B cell (primary cell): ENCODE results near the gene FAM222A. TPM values are rescaled to one million over a fixed set of nuclear protein-coding genes. Genes with fewer than 3 reads are reported as not detected.

Experiments
- ATAC-seq: fragments of 200-7000 bp; cut with Tn5 transposase; one replicate; pipeline ENCODE4 v1.10.0; 2021; ENCODE audit warnings: low read depth, mild to moderate bottlenecking, moderate number of reproducible peaks, moderate library complexity
- CTCF ChIA-PET: fragments of 350-600 bp; sonication (Branson Sonifier 250); formaldehyde crosslinking; loops from one replicate; lab custom pipeline; 2021; ENCODE audit warnings: antibody characterized with exemption, inconsistent platforms; lab: Charles Lee
- POLR2A ChIA-PET: fragments of 350-600 bp; sonication (Branson Sonifier 250); formaldehyde crosslinking; loops from one replicate; lab custom pipeline; 2021; ENCODE audit warnings: antibody characterized with exemption; lab: Charles Lee
- DNase-seq: peaks from one replicate; pipeline ENCODE4 v3.0.0; 2013
- H2AFZ ChIP-seq: 2 replicates; pipeline ENCODE4 v1.6.1; 2012; ENCODE audit warnings: mild to moderate bottlenecking, low read depth, low read length; ENCODE audit not compliant: insufficient read depth, poor library complexity, severe bottlenecking
- H3K27ac ChIP-seq, 2 donors: 1 replicate in 1 of 2; 2 replicates in 1 of 2; pipeline ENCODE4 v1.5.1; 2012 to 2013; ENCODE audit warnings: low read length in 2 of 2, mild to moderate bottlenecking in 2 of 2, moderate library complexity in 1 of 2
- H3K27me3 ChIP-seq, 4 experiments: fragments of 200-600 bp in 1 of 4; sonication (generic) in 1 of 4; replicated peaks in 1 of 4; 1 replicate in 2 of 4; 2 replicates in 2 of 4; pipeline versions ENCODE4 v1.6.1 to v1.7.0; 2013 to 2016; ENCODE audit warnings: low read length in 3 of 4, mild to moderate bottlenecking in 2 of 4, mixed read lengths in 1 of 4, moderate library complexity in 1 of 4; ENCODE audit not compliant: insufficient read depth in 4 of 4, control insufficient read depth in 3 of 4; ENCODE audit errors: control extremely low read depth in 1 of 4
- H3K36me3 ChIP-seq, 2 experiments: replicated peaks in 1 of 2; 1 replicate in 1 of 2; 2 replicates in 1 of 2; pipeline versions ENCODE4 v1.6.1 to v1.7.1; 2013; ENCODE audit warnings: low read length in 1 of 2; ENCODE audit not compliant: insufficient read depth in 2 of 2, control insufficient read depth in 1 of 2; ENCODE audit errors: control extremely low read depth in 1 of 2, extremely low read depth in 1 of 2
- H3K4me1 ChIP-seq, 2 donors: fragments of 200-600 bp in 1 of 2; sonication (generic) in 1 of 2; 1 replicate in 1 of 2; 2 replicates in 1 of 2; pipeline versions ENCODE4 v1.5.1 to v1.6.1; 2013 to 2017; ENCODE audit warnings: low read length in 2 of 2; ENCODE audit not compliant: control insufficient read depth in 2 of 2, insufficient read depth in 2 of 2
- H3K4me2 ChIP-seq: replicated peaks from 2 replicates; pipeline ENCODE3; 2012; ENCODE audit warnings: mild to moderate bottlenecking, low read depth, low read length; ENCODE audit not compliant: poor library complexity, severe bottlenecking
- H3K4me3 ChIP-seq, 5 experiments: fragments of 200-600 bp in 1 of 5; sonication (generic) in 1 of 5; 1 replicate in 3 of 5; 2 replicates in 2 of 5; pipeline versions ENCODE4 v1.5.1 to v1.7.0; 2011 to 2016; ENCODE audit warnings: low read length in 4 of 5, mild to moderate bottlenecking in 4 of 5, low read depth in 2 of 5, control low read depth in 1 of 5, moderate library complexity in 1 of 5; ENCODE audit not compliant: insufficient read depth in 1 of 5; ENCODE audit errors: control extremely low read depth in 1 of 5, extremely low read depth in 1 of 5
- H3K79me2 ChIP-seq: fragments of 200-600 bp; sonication (generic); one replicate; pipeline ENCODE4 v1.6.0; 2016; ENCODE audit warnings: low read length; ENCODE audit not compliant: control insufficient read depth, insufficient read depth
- H3K9ac ChIP-seq: fragments of 200-600 bp; sonication (generic); 2 replicates; pipeline ENCODE4 v1.6.1; 2017; ENCODE audit warnings: mild to moderate bottlenecking, low read length, moderate library complexity
- H3K9me3 ChIP-seq, 3 donors: one replicate each; pipeline versions ENCODE4 v1.6.1 to v1.7.1; 2013; ENCODE audit warnings: low read length in 2 of 3; ENCODE audit not compliant: control insufficient read depth in 2 of 3, insufficient read depth in 1 of 3; ENCODE audit errors: control extremely low read depth in 1 of 3
- H4K20me1 ChIP-seq: 2 replicates; pipeline ENCODE4 v1.6.0; 2012; ENCODE audit warnings: mild to moderate bottlenecking, low read length; ENCODE audit not compliant: insufficient read depth, control insufficient read depth, poor library complexity, severe bottlenecking
- H3K27ac Mint-ChIP-seq: one replicate; pipeline ENCODE4 v1.8.0; 2021; ENCODE audit warnings: mixed read lengths
- H3K27me3 Mint-ChIP-seq: one replicate; pipeline ENCODE4 v1.8.0; 2021; ENCODE audit warnings: mixed read lengths
- H3K4me1 Mint-ChIP-seq: one replicate; pipeline ENCODE4 v1.8.0; 2021; ENCODE audit warnings: mixed read lengths
- H3K4me3 Mint-ChIP-seq: one replicate; pipeline ENCODE4 v1.8.0; 2021; ENCODE audit warnings: mixed read lengths
- H3K9me3 Mint-ChIP-seq: one replicate; pipeline ENCODE4 v1.8.0; 2022; ENCODE audit warnings: mixed read lengths; ENCODE audit not compliant: insufficient read depth
- EZH2 ChIP-seq: IDR thresholded peaks from 2 replicates; pipeline ENCODE4 v1.6.1; 2012; ENCODE audit warnings: borderline replicate concordance, low read depth, mild to moderate bottlenecking, moderate library complexity, low read length; ENCODE audit not compliant: insufficient read depth, poor library complexity, severe bottlenecking
- WGBS: methylation state at CpG from one replicate; pipeline ENCODE4 v1.1.5; 2013; ENCODE audit warnings: missing lambda C conversion rate; ENCODE audit not compliant: insufficient coverage; 5-methylcytosine and 5-hydroxymethylcytosine counted together
- intact Hi-C: fragments of 100-400 bp; cut with micrococcal nuclease; formaldehyde crosslinking; loops from one replicate; pipeline ENCODE4 v1.10.0; 2022
- polyA plus RNA-seq: library from polyadenylated mRNA; depleted of rRNA; stranded (reverse); fragments of >200 nt; gene quantifications from 2 replicates; pipeline ENCODE4 v1.2.3, GENCODE V29; 2012
- total RNA-seq, 2 donors: library from RNA; stranded (reverse); fragments of 120-200 nt in 1 of 2; gene quantifications; 1 replicate in 1 of 2; 2 replicates in 1 of 2; pipeline versions ENCODE4 v1.2.3 to v1.2.4, GENCODE V29; 2013 to 2022
- TF ChIP-seq, protein P1 (sequence below): fragments of 200-600 bp; IDR thresholded peaks from one replicate; pipeline ENCODE4 v1.8.0; 2022; ENCODE audit warnings: antibody characterized with exemption, mild to moderate bottlenecking

Gene FAM222A
- total and polyA plus RNA-seq, 2 donors (not counting 1 experiment from before 2014, with no cell fraction given) = 0.49 to 4.6 TPM

DNA sequence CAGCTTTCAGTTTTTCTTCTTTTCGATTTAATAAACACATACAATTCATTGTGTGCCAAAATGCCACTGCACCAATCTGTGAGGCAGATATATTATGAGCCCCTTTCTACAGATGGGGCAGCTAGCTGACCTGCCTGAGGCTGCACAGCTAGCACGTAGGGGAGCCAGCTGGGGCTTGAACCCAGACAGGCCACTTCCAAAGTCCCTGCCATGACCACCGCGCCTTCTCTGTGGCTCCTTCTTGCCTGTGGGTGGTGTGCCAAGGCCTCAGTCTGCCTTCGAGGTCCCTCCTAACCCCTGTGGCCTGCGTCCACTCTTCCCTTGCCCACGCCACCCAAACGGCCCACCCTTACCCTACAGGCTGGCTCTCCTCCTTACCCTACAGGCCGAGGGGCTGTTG is 16.2 kb downstream of the FAM222A start:
- Histone ChIP-seq H3K9ac (no peak overlapping the region), H3K79me2 (no peaks in the 10 kb centered on the region), H3K27me3 (peaks cover 0 to 9% (median 1%) of the 10 kb centered on the region in 4 experiments), H3K4me2 (no peak overlapping the region), H3K9me3 (peaks cover 0 to 5% (median 0%) of the 10 kb centered on the region in 3 donors), H3K27ac (no peak overlapping the region), H3K36me3 (no peaks in the 10 kb centered on the region), H3K4me1 (no peaks in the 10 kb centered on the region), H4K20me1 (no peaks in the 10 kb centered on the region), H2AFZ (no peak overlapping the region), H3K4me3 (no peak overlapping the region)
- H3K4me1 Mint-ChIP-seq = no peaks in the 10 kb centered on the region
- WGBS = 93% methylated on average over 4 of the region's 9 CpGs
- TF ChIP-seq EZH2 = no peak
- TF ChIP-seq, protein P1, sequence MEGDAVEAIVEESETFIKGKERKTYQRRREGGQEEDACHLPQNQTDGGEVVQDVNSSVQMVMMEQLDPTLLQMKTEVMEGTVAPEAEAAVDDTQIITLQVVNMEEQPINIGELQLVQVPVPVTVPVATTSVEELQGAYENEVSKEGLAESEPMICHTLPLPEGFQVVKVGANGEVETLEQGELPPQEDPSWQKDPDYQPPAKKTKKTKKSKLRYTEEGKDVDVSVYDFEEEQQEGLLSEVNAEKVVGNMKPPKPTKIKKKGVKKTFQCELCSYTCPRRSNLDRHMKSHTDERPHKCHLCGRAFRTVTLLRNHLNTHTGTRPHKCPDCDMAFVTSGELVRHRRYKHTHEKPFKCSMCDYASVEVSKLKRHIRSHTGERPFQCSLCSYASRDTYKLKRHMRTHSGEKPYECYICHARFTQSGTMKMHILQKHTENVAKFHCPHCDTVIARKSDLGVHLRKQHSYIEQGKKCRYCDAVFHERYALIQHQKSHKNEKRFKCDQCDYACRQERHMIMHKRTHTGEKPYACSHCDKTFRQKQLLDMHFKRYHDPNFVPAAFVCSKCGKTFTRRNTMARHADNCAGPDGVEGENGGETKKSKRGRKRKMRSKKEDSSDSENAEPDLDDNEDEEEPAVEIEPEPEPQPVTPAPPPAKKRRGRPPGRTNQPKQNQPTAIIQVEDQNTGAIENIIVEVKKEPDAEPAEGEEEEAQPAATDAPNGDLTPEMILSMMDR = no peak
- ChIA-PET CTCF (no interaction called here), POLR2A (no interaction called here)
- no peaks in the 10 kb centered on the region for H3K9me3 Mint-ChIP-seq
- intact Hi-C loops = no loop called here
- DNase-seq (no peak), ATAC-seq (no peak)
- H3K27me3 Mint-ChIP-seq = peaks cover 6% of the 10 kb centered on the region
- H3K27ac Mint-ChIP-seq = no peak overlapping the region
- H3K4me3 Mint-ChIP-seq = no peak overlapping the region

DNA sequence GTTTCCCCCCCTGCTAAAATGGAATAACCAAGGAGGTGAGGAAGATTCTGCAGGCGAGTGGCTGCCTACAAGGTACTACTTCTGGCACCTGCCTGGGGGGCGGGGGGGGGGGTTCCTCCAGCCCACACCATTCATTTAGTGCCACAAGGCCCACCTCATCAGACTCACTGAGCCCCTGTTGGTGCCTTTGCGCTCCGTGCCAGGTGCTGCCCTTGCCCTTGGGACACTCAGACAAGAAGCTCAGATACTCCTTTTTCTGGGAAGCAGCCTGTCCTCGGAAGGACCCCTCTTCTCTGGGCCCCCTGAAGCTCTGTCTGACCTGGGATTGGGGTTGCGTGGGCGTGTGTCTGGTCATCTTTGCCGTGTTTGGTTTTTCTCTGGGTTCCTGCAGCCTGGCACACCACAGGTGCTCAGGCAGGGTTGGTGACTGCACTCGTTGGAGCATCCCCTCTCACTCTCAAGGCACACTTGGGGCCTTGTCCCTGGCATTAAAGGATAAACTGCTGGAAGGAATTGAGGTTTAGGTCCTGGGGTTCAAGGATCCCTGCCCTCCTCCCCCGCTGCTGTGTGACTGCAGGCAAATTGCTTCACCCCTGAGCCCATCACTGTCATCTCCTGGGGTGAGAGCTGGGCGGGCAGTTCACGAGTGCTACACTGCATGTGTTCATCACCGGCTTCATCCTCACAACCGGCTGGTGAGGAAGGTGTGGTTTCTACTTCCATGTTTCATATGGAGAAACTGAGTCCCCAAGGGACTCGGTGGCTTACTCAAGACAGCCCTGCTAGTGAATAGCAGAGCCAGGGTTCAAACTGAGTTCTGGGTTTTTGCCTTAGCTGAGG is 16.9 kb downstream of the FAM222A start:
- POLR2A ChIA-PET = no interaction called here
- 85% methylated on average over 10 of the region's 15 CpGs for WGBS
- H3K27me3 ChIP-seq = peaks cover 0 to 9% (median 1%) of the 10 kb centered on the region in 4 experiments

More for the DNA sequence above, 16.9 kb downstream of the FAM222A start:
- Histone ChIP-seq H3K79me2 (no peaks in the 10 kb centered on the region), H3K4me1 (no peaks in the 10 kb centered on the region), H3K27ac (no peak overlapping the region), H3K9me3 (peaks cover 0 to 5% (median 0%) of the 10 kb centered on the region in 3 donors), H3K4me3 (no peak overlapping the region), H3K36me3 (no peaks in the 10 kb centered on the region), H4K20me1 (no peaks in the 10 kb centered on the region), H2AFZ (no peak overlapping the region), H3K4me2 (no peak overlapping the region), H3K9ac (no peak overlapping the region)
- CTCF ChIA-PET = interaction anchor here (1.0 kb wide), 1 partner anchor 9 kb away, joined by 3 read pairs; no protein-coding TSS in a partner anchor
- DNase-seq = no peak
- intact Hi-C loops = no loop called here
- H3K9me3 Mint-ChIP-seq = no peaks in the 10 kb centered on the region
- peaks cover 13% of the 10 kb centered on the region for H3K27me3 Mint-ChIP-seq
- TF ChIP-seq, protein P1 = no peak
- TF ChIP-seq EZH2 = no peak
- no peak overlapping the region for H3K4me3 Mint-ChIP-seq
- H3K27ac Mint-ChIP-seq = no peak overlapping the region
- no peaks in the 10 kb centered on the region for H3K4me1 Mint-ChIP-seq
- no peak for ATAC-seq
